ENCODE results near the gene GALNT18.

- TF ChIP-seq, protein P1, sequence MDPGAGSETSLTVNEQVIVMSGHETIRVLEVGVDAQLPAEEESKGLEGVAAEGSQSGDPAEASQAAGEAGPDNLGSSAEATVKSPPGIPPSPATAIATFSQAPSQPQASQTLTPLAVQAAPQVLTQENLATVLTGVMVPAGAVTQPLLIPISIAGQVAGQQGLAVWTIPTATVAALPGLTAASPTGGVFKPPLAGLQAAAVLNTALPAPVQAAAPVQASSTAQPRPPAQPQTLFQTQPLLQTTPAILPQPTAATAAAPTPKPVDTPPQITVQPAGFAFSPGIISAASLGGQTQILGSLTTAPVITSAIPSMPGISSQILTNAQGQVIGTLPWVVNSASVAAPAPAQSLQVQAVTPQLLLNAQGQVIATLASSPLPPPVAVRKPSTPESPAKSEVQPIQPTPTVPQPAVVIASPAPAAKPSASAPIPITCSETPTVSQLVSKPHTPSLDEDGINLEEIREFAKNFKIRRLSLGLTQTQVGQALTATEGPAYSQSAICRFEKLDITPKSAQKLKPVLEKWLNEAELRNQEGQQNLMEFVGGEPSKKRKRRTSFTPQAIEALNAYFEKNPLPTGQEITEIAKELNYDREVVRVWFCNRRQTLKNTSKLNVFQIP (CRISPR knock-in tag; IDR thresholded peaks at IDR 0.05; ENCODE audit: borderline replicate concordance, low read depth), result no peak
- TF ChIP-seq, protein P2, sequence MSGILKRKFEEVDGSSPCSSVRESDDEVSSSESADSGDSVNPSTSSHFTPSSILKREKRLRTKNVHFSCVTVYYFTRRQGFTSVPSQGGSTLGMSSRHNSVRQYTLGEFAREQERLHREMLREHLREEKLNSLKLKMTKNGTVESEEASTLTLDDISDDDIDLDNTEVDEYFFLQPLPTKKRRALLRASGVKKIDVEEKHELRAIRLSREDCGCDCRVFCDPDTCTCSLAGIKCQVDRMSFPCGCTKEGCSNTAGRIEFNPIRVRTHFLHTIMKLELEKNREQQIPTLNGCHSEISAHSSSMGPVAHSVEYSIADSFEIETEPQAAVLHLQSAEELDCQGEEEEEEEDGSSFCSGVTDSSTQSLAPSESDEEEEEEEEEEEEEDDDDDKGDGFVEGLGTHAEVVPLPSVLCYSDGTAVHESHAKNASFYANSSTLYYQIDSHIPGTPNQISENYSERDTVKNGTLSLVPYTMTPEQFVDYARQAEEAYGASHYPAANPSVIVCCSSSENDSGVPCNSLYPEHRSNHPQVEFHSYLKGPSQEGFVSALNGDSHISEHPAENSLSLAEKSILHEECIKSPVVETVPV (CRISPR knock-in tag; IDR thresholded peaks at IDR 0.05), result no peak
- TF ChIP-seq CREB5 (CRISPR knock-in tag; IDR thresholded peaks at IDR 0.05; ENCODE audit: low read depth), result no peak
Observed at GRCh38 chr11:11406652-11407051, 215.2 kb downstream of the GALNT18 start.

Data from SK-N-SH treated with all-trans-retinoic acid at 6 μM for 48 hours (cell line).